GM18507 (cell line): ENCODE measurements around the gene ZNF273.
"Not testable (repeated sequence)": the region's sequence is repeated elsewhere in the genome, so short reads cannot be mapped to it uniquely, and the experiment has no call there.

Experiments
- DNase-seq: peaks from one replicate; pipeline ENCODE4 v3.0.0; 2011; ENCODE audit warnings: low read depth; ENCODE audit not compliant: insufficient read length; ENCODE audit errors: extremely low spot score
- FAIRE-seq: peaks from 2 replicates; lab custom pipeline; 2011; peaks lifted over from hg19 to GRCh38; lab: Jason Lieb, UNC

Gene ZNF273

DNA sequence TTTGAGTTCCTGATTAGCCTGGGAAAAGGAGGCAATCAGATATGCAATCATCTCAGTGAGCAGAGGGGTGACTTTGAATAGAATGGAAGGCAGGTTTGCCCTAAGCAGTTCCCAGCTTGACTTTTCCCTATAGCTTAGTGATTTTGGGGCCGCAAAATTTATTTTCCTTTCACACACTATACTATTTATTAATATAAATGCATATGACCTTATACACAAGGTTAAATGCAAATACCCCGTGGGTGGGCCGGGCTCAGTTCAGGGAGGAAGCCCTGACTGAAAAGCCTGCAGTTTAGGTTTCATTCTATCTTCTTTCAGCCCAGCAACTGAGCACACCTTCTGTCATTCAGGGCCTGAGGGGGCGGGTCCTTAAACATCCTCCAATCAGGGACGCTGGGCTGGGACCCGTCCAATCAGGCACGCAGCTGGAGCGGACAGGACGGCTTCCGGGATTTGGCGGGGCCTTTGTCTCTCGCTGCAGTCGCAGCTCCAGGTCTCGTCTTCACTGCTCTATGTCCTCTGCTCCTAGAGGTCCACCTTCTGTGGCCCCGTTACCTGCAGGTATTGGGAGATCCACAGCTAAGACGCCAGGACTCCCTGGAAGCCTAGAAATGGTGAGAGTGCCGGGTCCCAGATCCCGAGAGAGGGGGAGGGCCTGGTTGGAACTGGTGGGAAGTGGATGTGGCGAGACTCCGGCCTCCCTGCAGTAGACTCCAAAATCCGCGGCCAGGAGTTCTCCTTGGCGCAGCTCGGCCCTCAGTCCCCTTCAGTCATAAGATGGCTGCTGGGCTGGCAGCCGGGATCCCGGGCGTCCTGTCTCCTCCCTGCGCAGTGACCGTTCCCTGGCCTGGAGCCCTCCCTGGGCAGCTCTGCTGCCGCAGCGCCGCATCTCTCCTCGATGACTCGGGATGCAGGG is at the start of gene ZNF273:
Gene ZNF273, plus strand, starts transcription at position 468 of the 916 bp plus-strand sequence. Its CDS starts 45 bp downstream, at position 513.
- peak; percentile 61 for DNase-seq
- FAIRE-seq = peak; percentile 95

DNA sequence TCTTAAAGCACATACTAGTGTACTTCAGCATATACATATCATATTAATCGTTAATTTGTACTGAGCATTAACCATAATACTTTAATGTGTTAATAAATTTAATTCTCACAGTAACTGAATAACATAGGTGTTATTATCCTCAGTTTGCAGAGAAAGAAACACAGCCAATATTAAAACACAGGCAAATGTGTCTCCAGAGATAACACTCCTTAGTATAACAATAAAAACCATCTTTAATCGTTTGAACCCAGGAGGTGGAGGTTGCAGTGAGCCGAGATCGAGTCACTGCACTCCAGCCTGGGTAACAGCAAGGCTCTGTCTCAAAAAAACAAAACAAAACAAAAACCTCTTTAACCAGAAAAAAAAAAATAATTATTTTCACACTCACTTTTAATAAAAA is 49.4 kb upstream of the ZNF273 start:
- no peak for FAIRE-seq
- DNase-seq = no peak

DNA sequence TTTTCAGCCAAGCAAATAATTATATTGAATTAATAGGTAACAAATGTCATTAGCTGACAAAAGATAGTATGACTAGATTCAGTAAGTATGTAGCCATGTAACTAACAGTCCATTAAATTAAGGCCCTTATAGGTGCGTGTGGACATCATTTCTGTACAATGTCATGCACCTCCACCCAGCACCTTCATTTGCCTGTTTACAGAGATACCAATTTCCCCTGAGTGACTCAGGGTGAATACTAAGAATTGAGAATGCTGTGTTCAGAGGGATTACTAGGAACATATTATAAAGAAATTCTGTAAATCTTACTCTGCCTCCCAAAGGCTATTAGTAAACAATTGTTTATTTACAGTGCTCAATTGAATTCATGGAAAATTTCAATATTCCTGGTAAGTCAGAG is 48.1 kb upstream of the ZNF273 start:
- DNase-seq (no peak), FAIRE-seq (no peak)

DNA sequence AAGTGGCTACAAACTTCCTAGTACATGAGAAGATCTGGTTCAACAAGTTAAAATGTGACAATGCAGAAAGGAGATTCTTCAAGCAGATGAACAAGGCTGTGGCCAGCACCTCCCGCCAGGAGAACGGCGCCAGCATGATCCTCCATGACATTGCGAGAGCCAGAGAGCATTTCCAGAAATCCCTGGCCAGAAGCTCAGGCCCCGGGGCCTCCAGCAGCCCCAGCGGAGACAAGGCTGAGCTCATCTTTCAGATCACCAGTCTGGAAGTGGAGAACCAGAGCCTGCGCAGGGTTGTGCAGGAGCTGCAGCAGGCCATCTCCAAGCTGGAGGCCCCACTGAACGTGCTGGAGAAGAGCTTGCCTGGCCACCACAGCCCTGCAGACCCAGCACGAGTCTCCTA is 40.1 kb upstream of the ZNF273 start:
- FAIRE-seq = no peak
- no peak for DNase-seq

DNA sequence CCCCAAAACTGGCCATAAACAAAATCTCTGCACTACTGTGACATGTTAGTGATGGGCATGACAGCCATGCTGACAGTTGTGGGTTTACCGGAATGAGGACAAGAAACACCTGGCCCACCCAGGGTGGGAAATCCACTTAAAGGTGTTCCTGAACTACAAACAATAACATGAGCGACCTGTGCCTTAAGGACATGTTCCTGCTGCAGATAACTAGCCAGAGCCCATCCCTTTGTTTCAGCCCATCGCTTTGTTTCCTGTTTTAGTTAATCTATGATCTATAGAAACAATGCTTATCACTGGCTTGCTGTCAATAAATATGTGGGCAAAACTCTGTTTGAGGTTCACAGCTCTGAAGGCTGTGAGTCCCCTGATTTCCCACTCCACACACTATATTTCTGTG is 39.5 kb upstream of the ZNF273 start:
- FAIRE-seq = not testable (repeated sequence)

DNA sequence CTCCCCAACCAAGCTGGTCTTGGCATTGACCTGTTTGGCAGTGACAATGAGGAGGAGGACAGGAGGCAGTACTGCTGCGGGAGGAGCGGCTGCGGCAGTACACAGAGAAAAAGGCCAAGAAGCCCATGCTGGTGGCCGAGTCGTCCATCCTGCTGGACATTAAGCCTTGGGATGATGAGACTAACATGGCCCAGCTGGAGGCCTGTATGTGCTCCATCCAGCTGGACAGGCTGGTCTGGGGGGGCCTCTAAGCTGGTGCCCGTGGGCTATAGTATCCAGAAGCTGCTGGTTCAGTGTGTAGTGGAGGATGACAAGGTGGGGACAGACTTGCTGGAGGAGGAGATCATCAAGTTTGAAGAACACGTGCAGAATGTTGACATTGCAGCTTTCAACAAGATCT is 39.1 kb upstream of the ZNF273 start:
- DNase-seq (no peak), FAIRE-seq (no peak)

More for the DNA sequence above, 39.5 kb upstream of the ZNF273 start:
- not testable (repeated sequence) for DNase-seq

DNA sequence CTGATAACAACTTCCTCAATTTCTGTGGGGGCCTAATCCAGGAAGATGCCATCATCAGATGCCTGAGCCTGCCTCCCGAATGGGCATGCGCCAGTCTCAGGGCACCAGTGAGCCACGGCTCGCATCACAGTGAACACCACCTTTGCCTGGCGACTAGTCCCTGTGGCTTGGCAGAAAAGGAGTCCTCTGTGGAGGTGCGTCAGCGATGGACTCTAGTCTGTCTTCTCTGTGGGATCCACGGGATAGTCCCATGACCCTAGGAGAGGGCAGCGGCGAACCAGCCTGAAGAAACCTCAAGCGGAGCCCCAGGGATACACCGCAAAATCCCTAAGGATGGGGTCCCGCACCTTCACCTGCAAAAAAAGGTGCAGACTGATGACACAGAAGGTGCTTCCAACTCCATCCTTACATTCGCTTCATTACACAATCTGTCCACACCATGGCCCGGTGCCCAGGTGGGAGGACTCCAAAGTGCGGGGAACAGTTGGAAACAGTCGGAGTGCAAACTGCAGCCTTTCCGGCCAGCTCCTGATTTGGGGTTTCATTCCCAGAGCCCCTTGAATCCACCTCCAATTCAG is 35.1 kb upstream of the ZNF273 start:
- FAIRE-seq (no peak), DNase-seq (no peak)

DNA sequence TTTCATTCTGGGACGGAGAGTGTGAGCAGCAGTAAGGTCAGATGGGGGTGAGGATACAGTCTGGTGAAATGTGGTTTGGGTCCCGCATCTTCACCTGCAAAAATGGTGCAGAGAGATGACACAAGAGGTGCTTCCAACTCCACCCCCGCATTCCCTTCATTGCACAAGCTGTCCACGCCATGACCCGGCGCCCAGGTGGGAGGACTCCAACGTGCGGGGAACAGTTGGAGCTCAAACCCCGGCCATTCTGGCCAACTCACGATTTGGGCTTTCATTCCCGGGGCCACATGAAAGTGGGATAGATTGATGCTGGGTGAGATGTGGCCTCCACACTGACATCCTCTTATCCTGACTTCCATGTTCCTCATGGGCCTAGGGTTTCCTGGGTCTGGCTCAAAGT is 34.6 kb upstream of the ZNF273 start:
- DNase-seq (no peak), FAIRE-seq (no peak)

DNA sequence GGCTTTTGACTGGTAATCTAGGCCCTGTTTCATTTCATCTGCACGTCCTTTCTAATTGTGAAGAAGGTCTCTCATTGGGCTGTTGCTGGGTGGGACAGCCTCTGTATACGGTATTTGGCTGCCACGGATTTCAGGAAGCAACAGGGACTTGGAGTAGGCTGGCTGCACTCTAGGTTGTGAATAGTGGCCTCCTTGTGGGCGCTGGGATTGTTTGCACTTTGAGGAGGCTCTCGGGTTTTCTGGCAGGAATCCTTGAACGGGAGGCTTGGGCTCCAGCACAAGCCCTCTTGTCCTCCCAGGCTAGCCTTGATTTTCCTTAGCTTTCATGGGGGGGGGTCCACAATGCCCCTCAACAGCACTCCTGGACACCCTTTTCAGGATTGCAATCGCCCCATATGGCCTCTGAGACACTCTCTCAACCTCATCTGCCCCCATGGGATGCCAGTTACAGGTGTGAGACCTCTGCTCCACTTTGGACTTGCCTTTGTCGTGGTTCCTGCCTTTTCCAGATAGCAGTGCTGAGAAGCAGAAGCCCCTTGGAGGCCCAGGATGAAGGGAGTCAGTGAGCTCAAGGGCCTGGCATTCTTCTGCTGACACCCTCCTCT is 33.9 kb upstream of the ZNF273 start:
- no peak for DNase-seq
- FAIRE-seq = no peak

DNA sequence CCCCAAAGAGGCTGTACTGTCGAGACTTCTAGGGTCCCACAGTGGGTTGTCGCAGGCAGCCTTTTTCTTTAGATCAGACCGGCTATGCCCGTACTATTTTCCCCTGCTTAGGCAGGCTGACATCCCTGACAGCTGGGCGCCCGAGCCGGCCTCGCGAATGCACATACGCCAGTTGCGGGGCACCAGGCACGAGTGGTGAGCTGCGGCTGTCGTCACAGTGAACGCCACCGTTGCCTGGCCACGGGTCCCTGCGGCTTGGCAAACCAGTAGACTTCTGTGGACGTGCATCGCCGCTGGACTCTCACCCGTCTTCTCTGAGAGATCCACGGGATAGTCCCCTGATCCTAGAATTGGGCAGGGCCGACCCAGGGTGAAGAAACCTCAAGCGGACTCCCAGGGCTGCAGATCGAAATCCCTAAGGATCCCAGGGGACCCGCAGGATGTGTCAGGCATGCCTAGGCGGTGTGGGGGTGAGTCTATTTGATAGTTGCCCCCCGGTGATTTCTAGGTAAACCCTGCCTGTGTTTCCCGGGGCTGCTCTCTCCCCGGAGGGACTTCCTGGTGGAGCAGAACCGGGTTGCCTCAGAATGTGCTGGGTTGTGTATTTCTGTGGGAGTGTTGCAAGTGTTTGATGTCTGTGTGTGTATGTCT is 33.0 kb upstream of the ZNF273 start:
- FAIRE-seq = no peak
- DNase-seq = no peak

DNA sequence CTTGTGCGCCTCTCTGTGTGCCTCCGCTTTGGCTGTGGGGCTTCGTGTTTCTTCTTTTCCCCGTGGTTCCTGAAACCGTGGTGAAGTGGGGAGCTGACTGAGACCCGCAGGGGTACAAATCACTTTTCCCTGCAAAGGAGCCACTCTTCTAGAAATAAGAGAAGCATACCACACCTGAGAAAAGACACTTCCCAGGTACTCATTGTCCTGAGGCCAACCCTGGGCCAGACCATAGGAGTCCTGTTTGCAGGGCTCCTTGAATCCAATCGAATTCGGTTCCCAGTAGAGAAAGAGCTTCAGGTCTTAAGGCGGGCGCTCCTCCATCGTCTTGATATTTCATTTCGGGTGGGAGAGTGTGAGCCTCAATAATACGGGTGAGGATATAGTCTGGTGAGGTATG is 32.4 kb upstream of the ZNF273 start:
- no peak for DNase-seq
- no peak for FAIRE-seq

DNA sequence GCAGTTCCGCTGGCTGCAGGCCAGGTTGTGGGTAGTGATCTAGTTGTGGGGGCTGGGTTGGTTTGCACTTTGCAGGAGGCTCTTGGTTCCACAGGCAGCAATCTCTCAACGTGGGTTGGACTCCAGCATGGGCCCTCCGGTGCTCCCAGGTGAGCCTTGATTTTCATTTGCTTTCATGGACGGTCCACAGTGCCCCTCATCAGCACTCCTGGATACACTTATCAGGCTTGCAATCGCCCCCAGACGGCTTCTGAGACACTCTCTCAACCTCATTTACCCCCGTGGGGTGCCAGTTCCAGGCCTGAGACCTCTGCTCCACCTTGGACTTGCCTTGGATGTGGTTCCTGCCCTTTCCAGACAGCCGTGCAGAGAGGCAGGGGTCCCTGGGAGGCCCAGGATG is 31.3 kb upstream of the ZNF273 start:
- no peak for FAIRE-seq
- no peak for DNase-seq

DNA sequence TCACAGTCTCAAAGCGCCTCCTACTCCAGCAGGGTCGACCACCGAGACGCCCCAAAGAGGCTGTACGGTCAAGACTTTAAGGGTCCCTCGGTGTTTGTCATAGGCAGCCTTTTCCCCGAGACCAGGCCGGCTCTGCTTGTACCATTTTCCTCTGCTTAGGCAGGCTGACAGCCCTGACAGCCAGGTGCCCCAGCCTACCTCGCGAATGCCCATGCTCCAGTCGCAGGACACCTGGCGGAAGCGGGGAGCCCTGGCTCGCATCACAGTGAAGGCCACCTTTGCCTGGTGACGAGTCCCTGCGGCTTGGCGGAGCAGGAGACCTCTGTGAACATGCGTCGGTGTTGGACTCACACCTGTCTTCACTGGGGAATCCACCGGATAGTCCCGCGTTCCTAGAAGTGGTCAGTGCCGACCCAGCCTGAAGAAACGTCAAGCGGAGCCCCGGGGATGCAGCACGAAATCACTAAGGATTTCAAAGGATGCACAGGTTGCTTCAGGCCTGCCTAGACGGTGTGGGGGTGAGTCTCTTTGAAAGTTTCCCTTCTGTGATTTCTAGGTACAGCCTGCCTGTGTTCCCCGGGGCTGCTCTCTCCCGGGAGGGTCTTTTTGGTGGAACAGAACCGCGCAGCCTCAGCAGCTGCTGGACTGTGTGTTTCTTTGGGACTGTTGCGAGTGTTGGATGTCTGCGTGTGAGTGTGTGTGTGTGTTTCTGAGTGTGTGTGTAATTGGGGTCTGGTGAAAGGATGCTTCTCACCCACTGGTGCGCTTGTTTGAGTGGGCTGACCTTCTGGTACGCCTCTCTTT is 30.5 kb upstream of the ZNF273 start:
- DNase-seq = no peak
- FAIRE-seq = no peak

DNA sequence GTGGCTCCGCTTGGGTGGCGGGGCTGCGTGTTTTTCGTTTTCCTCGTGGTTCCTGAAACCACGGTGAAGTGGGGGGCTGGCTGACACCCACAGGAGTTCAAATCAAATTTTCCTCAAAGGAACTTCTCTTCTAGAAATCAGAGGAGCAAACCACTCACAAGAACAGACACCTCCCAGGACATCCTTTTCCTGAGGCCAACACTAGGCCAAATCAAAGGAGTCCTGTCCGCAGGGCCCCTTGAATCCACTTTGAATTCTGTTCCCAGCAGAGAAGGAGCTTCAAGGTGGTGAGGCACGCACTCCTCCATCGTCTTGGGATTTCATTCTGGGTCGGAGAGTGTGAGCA is 29.9 kb upstream of the ZNF273 start:
- DNase-seq = no peak
- FAIRE-seq = no peak

DNA sequence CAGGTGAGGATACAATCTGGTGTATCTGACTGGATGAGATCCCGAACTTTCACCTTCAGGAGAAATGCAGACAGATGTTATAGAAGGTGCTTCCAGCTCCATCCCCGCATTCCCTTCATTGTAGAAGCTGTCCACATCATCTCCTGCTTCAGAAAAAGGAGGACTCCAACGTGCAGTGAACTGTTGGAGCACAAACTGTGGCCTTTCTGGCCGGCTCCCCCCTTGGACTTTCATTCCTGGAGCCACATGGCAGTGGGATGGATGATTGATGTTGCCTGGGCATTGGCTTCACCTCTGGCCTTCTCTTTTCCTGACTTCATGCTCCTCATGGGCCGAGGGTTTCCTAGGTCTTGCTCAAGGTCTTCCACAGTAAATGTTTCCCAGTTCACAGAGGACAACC is 29.6 kb upstream of the ZNF273 start:
- no peak for FAIRE-seq

DNA sequence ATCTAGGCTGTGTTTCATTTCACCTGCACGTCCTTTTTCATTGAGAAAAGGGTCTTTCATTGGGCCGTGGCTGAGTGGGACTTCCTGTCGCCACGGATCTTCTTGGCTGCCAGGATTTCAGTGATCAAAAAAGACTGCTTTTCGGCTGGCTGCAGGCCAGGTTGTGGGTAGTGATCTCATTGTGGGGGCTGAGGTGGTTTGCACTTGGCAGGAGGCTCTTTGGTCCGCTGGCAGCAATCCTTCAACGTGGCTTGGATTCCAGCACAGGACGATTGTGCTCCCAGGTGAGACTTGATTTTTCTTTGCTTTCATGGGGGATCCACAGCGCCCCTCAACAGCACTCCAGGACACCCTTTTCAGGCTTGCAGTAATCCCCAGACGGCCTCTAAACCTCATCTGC is 29.0 kb upstream of the ZNF273 start:
- DNase-seq (no peak), FAIRE-seq (no peak)

More for the DNA sequence above, 29.6 kb upstream of the ZNF273 start:
- no peak for DNase-seq

DNA sequence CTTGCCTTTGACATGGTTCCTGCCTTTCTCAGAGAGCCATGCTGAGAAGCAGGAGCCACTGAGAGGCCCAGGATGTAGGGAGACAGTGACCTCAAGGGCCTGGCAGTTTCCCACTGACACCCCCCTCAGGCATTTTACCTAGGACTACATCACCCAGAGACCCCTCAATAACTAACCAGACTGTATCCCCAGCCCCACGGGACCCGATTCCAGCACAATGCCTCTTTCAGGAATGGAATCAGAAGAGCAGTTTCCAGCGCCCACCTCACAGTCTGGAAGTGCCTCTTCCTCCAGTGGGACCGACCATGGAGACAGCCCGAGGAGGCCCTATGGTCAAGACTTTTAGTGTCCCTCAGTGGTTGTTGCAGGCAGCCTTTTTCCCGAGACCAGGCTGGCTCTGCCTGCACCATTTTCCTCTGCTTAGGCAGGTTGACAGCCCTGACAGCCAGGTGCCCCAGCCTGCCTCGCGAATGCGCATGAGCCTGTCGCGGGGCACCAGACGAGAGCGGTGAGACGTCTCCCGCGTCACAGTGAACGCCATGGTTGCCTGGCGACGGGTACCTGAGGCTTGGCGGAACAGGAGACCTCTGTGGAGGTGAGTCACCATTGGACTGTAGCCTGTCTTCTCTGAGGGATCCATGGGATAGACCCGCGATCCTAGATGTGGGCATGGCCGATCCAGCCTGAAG is 28.4 kb upstream of the ZNF273 start:
- DNase-seq = no peak
- FAIRE-seq = no peak

DNA sequence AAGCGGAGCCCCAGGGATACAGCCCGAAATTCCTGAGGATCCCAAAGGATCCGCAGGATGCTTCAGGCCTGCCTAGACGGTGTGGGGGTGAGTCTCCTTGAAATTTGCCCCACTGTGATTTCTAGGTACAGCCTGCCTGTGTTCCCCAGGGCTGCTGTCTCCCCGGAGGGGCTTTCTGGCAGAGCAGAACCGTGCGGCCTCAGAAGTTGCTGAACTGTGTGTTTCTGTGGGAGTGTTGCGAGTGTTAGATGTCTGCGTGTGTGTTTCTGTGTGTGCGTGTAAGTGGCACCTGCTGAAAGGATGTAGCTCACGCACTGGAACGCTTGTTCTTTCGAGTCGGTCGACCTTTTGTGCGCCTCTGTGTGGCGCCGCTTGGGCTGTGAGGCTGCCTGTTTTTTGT is 27.8 kb upstream of the ZNF273 start:
- FAIRE-seq (no peak), DNase-seq (no peak)
